GM21737 (cell line): ENCODE data around the gene TTC13.

Experiments
- ATAC-seq: cut with Tn5 transposase; IDR thresholded peaks from one replicate; pipeline ENCODE4 v1.9.1; 2021; ENCODE audit warnings: mild to moderate bottlenecking, moderate library complexity; ENCODE audit not compliant: unreplicated experiment

Gene TTC13

GRCh38 chr1:230910755-230911117, 67.9 kb downstream of the TTC13 start:
- ATAC-seq, result no peak

- ATAC-seq, result no peak
Observed at GRCh38 chr1:230909974-230910754, 68.5 kb downstream of the TTC13 start.

GRCh38 chr1:230907472-230908205, 71.0 kb downstream of the TTC13 start:
- no peak for ATAC-seq

- no peak for ATAC-seq
Observed at GRCh38 chr1:230906226-230906625, 72.4 kb downstream of the TTC13 start.

GRCh38 chr1:230905733-230906132, 72.9 kb downstream of the TTC13 start:
- no peak for ATAC-seq

GRCh38 chr1:230902349-230902923, 76.2 kb downstream of the TTC13 start:
- ATAC-seq, result no peak

GRCh38 chr1:230901671-230902070, 77.0 kb downstream of the TTC13 start:
- ATAC-seq, result no peak

GRCh38 chr1:230900984-230901383, 77.7 kb downstream of the TTC13 start:
- no peak for ATAC-seq

GRCh38 chr1:230899841-230900251, 78.8 kb downstream of the TTC13 start:
- ATAC-seq, result no peak

GRCh38 chr1:230898748-230899147, 79.9 kb downstream of the TTC13 start:
- no peak for ATAC-seq

GRCh38 chr1:230898144-230898543, 80.5 kb downstream of the TTC13 start:
- no peak for ATAC-seq

- no peak for ATAC-seq
Observed at GRCh38 chr1:230896779-230897178, 81.9 kb downstream of the TTC13 start.

GRCh38 chr1:230895452-230895851, 83.2 kb downstream of the TTC13 start:
- ATAC-seq, result no peak

- ATAC-seq, result no peak
Observed at GRCh38 chr1:230894664-230895063, 84.0 kb downstream of the TTC13 start.

GRCh38 chr1:230894032-230894431, 84.6 kb downstream of the TTC13 start:
- no peak for ATAC-seq

GRCh38 chr1:230892018-230892491, 86.6 kb downstream of the TTC13 start:
- ATAC-seq, result no peak

GRCh38 chr1:230891413-230891812, 87.2 kb downstream of the TTC13 start:
- ATAC-seq, result no peak

GRCh38 chr1:230884646-230885045, 94.0 kb downstream of the TTC13 start:
- ATAC-seq, result no peak

GRCh38 chr1:230883967-230884366, 94.7 kb downstream of the TTC13 start:
- ATAC-seq, result no peak

GRCh38 chr1:230879778-230880177, 98.9 kb downstream of the TTC13 start:
- no peak for ATAC-seq

- no peak for ATAC-seq
Observed at GRCh38 chr1:230878591-230878990, 100.1 kb downstream of the TTC13 start.
